Erythroblast (primary cell): ENCODE results near the gene FUOM.

Source experiments
- GATA1 ChIP-seq: IDR thresholded peaks from 2 replicates; pipeline ENCODE4 v1.6.1; 2011; ENCODE audit warnings: low read depth, mild to moderate bottlenecking, control low read depth, low read length, moderate library complexity
- POLR2A ChIP-seq: IDR thresholded peaks from 2 replicates; pipeline ENCODE4 v1.6.1; 2011; ENCODE audit warnings: mild to moderate bottlenecking, low read length

DNA sequence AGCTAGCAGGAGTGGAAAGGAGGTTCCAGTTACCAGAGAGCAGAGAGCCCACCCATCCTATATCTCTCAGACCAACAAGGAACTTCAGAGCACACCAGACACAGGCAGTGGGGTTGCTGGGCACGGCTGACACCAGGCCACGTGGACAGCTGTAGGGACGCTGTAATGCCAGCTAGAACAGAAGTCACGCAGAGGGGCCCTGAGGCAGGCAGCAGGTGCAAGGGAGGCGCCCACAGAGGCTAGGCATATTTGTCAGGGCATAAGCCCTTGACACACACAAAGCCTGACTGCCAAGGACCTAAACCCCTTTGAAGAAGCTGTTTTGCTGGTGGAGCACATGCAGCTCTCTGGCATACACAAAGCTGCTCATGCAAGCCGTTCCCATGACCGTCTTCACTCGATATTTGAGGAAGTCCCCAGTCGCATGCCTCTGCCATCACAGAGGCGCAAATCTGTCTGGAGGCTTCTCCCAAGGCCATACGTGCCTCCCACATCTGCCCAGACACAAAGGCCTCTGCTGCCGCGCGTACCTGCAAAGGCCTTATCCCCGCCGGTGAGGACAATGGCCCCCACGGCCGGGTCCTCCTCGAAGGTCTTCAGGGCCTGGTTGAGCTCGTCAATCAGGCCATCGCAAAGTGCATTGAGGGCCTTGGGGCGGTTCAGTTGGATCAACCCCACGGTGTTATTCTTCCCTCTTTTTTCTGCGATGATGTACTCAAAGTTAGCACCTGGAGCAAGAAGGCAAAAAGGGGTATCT lies 12.4 kb upstream of the FUOM start:
- TF ChIP-seq POLR2A: no peak
- TF ChIP-seq GATA1: no peak
